HuH-7.5 (cell line): ENCODE measurements around the gene NYNRIN.
A peak's percentile ranks its signal among the peaks of the same experiment; 100 is the strongest.

ENCODE experiments used
- DNase-seq: peaks from one replicate; pipeline ENCODE4 v3.0.0; 2011; ENCODE audit warnings: low spot score

NYNRIN gene

GRCh38 chr14:24415421-24416253, 16.8 kb downstream of the NYNRIN start:
- no peak for DNase-seq

GRCh38 chr14:24416254-24416931, 17.6 kb downstream of the NYNRIN start:
- DNase-seq, result no peak

- DNase-seq, result no peak
These were observed 18.3 kb downstream of the NYNRIN start for GRCh38 chr14:24416932-24417619.

GRCh38 chr14:24417832-24418491, 19.2 kb downstream of the NYNRIN start:
- no peak for DNase-seq

GRCh38 chr14:24418492-24418873, 19.7 kb downstream of the NYNRIN start:
- DNase-seq, result no peak

GRCh38 chr14:24422261-24422660, 23.5 kb downstream of the NYNRIN start:
- no peak for DNase-seq

GRCh38 chr14:24422694-24423601, 24.1 kb downstream of the NYNRIN start:
- DNase-seq, result no peak

- DNase-seq, result no peak
These were observed 26.9 kb downstream of the NYNRIN start for GRCh38 chr14:24425704-24426103.

- no peak for DNase-seq
These were observed 27.5 kb downstream of the NYNRIN start for GRCh38 chr14:24426150-24426911.

GRCh38 chr14:24426912-24427536, 28.2 kb downstream of the NYNRIN start:
- peak; percentile 61 for DNase-seq

- no peak for DNase-seq
These were observed 29.0 kb downstream of the NYNRIN start for GRCh38 chr14:24427537-24428508.

GRCh38 chr14:24428628-24429394, 30.0 kb downstream of the NYNRIN start:
- no peak for DNase-seq

- DNase-seq, result peak; percentile 94
These were observed 30.8 kb downstream of the NYNRIN start, which contains the start of the genes CBLN3 and KHNYN for GRCh38 chr14:24429395-24430142. TSS of gene CBLN3 (minus strand) at chr14:24429668. CDS start at chr14:24429054, 614 bp downstream. TSS of gene KHNYN (plus strand) at chr14:24429954. CDS start at chr14:24430731, 777 bp downstream.

GRCh38 chr14:24430143-24430681, 31.4 kb downstream of the NYNRIN start:
- peak; percentile 85 for DNase-seq

GRCh38 chr14:24430682-24431568, 32.1 kb downstream of the NYNRIN start:
- no peak for DNase-seq
